ENCODE data around the gene DUOX1.

- no peak for TF ChIP-seq ZC3H10 (CRISPR knock-in tag; IDR thresholded peaks at IDR 0.05)
- no peak for TF ChIP-seq SNAI2 (CRISPR knock-in tag; IDR thresholded peaks at IDR 0.05)
- TF ChIP-seq ZNF70 (CRISPR knock-in tag; IDR thresholded peaks at IDR 0.05), result no peak
- no peak for TF ChIP-seq BACH2 (CRISPR knock-in tag; IDR thresholded peaks at IDR 0.05; ENCODE audit: borderline replicate concordance)
- no peak for TF ChIP-seq ZNF8 (CRISPR knock-in tag; IDR thresholded peaks at IDR 0.05)
These were observed 44.3 kb downstream of the DUOX1 start for GRCh38 chr15:45174069-45174468.

All from SK-N-SH treated with all-trans-retinoic acid at 6 μM for 48 hours (cell line).